HFF-Myc (cell line): ENCODE measurements around the gene KISS1.

Experiments used
- DNase-seq: peaks from one replicate; pipeline ENCODE4 v3.0.0-alpha.2; 2011; ENCODE audit warnings: low read depth; ENCODE audit errors: extremely low read depth
- H3K4me3 ChIP-seq: replicated peaks from 2 replicates; pipeline ENCODE4 v1.5.1; 2011; ENCODE audit warnings: low read depth, mild to moderate bottlenecking, control low read depth, low read length
- TF ChIP-seq, protein P1 (sequence below): IDR thresholded peaks from 2 replicates; pipeline ENCODE4 v1.5.1; 2012; ENCODE audit warnings: mild to moderate bottlenecking, low read depth, low read length, control low read depth; ENCODE audit errors: missing control alignments

KISS1 gene

GRCh38 chr1:204147406-204148383, 48.6 kb downstream of the KISS1 start:
- DNase-seq: no peak
- no peak overlapping the region for H3K4me3 ChIP-seq
- TF ChIP-seq, protein P1, sequence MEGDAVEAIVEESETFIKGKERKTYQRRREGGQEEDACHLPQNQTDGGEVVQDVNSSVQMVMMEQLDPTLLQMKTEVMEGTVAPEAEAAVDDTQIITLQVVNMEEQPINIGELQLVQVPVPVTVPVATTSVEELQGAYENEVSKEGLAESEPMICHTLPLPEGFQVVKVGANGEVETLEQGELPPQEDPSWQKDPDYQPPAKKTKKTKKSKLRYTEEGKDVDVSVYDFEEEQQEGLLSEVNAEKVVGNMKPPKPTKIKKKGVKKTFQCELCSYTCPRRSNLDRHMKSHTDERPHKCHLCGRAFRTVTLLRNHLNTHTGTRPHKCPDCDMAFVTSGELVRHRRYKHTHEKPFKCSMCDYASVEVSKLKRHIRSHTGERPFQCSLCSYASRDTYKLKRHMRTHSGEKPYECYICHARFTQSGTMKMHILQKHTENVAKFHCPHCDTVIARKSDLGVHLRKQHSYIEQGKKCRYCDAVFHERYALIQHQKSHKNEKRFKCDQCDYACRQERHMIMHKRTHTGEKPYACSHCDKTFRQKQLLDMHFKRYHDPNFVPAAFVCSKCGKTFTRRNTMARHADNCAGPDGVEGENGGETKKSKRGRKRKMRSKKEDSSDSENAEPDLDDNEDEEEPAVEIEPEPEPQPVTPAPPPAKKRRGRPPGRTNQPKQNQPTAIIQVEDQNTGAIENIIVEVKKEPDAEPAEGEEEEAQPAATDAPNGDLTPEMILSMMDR: no peak

DNA sequence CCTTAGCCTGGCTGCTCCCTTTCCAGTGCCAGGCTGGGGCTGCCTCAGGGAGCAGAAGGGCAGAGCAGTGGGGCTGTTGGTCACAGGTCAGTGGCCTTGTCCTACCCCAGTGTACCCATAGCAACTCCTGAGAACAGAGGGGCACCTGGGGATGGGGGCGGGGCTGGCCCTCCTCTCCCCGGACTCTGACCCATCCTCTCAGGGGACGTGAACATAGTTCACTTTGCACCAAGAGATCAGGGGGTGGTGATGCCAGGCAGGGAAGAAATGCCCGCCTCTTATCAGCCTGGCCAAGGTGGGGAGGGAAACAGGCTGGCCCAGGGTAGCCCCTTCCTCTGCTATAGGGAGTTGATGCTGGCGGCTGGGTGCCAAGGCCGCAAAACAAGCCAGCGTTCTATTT, 49.3 kb downstream of the KISS1 start:
- DNase-seq: no peak
- H3K4me3 ChIP-seq: no peak overlapping the region

GRCh38 chr1:204146309-204146708, 50.0 kb downstream of the KISS1 start:
- TF ChIP-seq, protein P1: no peak
- H3K4me3 ChIP-seq: no peak overlapping the region
- no peak for DNase-seq

More for the DNA sequence above, 49.3 kb downstream of the KISS1 start:
- TF ChIP-seq, protein P1: no peak

DNA sequence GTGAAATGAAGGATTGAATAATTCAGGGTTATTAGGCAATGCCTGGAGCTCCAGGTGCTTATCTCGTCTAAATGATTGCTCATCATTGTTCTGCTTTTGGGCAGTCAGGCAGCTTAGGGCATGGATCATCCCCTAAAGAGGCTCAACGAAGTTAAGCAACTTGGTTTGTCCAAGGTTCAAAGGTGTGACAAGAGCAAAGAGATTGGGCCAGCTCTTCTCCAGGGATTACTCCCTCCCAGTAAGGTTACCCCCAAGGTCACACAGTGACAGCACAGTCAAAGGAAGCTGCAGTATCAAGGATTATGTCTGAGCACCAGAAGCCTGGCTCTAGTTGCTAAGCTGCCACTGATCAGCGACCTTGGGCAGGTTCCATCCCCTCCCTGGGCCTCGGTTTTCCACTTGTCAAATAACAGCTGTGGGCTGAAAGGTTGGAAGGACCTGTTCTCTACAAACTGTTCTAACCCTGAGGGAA, 51.2 kb downstream of the KISS1 start:
- no peak overlapping the region for H3K4me3 ChIP-seq
- TF ChIP-seq, protein P1: no peak
- DNase-seq: no peak

- H3K4me3 ChIP-seq: no peak overlapping the region
- DNase-seq: no peak
- TF ChIP-seq, protein P1: no peak
Measured at GRCh38 chr1:204143276-204144041, 52.8 kb downstream of the KISS1 start.

- TF ChIP-seq, protein P1: no peak
Measured at GRCh38 chr1:204142032-204142974, 54.0 kb downstream of the KISS1 start.

More at GRCh38 chr1:204142032-204142974, 54.0 kb downstream of the KISS1 start:
- no peak overlapping the region for H3K4me3 ChIP-seq
- no peak for DNase-seq
